Left kidney (tissue), 2 donors: ENCODE results near the gene NXPE4. TPM values are rescaled to one million over a fixed set of nuclear protein-coding genes. Genes with fewer than 3 reads are reported as not detected.
"Not testable (repeated sequence)": the region's sequence is repeated elsewhere in the genome, so short reads cannot be mapped to it uniquely, and the experiment has no call there.

Source experiments
- DNase-seq: peaks from one replicate; pipeline ENCODE4 v3.0.0-alpha.2; 2013
- polyA plus RNA-seq: library from polyadenylated mRNA; unstranded; fragments of 120-200 nt; gene quantifications from one replicate; pipeline ENCODE4 v1.2.1, GENCODE V29; 2013; ENCODE audit not compliant: insufficient read length

NXPE4 gene
- polyA plus RNA-seq, 1 donor: not detected

DNA sequence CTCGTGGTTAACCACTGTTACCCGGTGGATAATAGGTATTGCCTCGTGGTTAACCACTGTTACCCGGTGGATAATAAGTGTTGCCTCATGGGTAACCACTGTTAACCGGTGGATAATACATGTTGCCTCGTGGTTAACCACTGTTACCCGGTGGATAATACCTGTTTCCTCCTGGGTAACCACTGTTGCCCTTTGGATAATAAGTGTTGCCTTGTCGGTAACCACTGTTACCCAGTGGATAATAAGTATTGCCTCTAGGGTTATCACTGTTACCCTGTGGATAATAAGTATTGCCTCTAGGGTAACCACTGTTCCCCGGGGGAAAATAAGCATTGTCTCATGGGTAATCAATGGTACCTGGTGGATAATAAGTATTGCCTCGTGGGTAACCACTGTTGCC, 15.0 kb upstream of the NXPE4 start:
- no peak for DNase-seq

DNA sequence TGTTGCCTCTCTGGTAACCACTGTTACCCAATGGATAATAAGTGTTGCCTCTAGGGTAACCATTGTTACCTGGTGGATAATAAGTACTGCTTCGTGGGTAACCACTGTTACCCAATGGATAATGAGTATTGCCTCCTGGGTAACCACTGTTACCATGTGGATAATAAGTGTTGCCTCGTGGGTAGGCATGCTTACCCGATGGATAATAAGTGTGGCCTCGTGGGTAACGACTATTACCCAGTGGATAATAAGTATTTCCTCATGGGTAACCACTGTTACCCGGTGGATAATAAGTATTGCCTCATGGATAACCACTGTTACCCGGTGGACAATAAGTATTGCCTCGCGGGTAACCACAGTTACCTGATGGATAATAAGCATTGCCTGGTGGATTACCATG, 13.8 kb upstream of the NXPE4 start:
- no peak for DNase-seq

DNA sequence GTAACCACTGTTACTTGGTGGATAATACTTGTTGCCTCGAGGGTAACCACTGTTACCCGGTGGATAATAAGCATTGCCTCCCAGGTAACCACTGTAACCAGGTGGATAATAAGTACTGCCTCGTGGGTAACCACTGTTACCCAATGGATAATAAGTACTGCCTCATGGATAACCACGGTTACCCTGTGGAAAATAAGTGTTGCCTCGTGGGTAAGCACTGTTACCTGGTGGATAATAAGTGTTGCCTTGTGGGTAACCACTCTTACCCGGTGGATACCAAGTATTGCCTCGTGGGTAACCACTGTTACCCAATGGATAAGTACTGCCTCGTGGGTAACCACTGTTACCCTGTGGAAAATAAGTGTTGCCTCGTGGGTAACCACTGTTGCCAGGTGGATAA, 13.0 kb upstream of the NXPE4 start:
- not testable (repeated sequence) for DNase-seq

DNA sequence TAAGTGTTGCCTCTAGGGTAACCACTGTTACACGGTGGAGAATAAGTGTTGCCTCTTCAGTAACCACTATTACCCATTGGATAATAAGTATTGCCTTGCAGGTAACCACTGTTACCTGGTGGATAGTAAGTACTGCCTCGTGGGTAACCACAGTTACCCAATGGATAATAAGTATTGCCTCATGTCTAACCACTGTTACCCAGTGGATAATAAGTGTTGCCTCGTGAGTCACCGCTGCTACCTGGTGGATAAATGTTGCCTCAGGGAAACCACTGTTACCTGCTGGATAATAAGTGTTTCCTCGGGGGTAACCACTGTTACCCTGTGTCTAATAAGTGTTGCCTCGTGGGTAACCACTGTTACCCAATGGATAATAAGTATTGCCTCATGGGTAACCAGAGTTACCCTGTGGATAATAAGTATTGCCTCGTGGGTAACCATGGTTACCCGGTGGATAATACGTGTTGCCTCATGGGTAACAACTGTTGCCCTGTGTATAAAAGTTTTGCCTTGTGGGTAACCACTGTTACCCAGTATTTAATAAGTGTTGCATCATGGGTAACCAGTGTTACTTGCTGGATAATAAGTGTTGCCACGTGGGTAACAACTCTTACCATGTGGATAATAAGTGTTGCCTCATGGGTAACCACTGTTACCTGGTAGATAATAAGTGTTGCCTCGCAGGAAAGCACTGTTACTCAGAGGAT, 12.3 kb upstream of the NXPE4 start:
- no peak for DNase-seq

DNA sequence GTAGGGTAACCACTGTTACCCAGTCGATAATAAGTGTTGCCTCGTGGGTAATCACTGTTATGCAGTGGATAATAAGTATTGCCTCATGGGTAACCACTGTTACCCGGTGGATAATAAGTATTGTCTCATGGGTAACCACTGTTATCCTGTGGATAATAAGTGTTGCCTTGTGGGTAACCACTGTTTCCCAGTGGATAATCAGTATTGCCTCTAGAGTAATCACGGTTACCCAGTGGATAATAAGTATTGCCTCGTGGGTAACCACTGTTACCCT, 11.2 kb upstream of the NXPE4 start:
- not testable (repeated sequence) for DNase-seq

DNA sequence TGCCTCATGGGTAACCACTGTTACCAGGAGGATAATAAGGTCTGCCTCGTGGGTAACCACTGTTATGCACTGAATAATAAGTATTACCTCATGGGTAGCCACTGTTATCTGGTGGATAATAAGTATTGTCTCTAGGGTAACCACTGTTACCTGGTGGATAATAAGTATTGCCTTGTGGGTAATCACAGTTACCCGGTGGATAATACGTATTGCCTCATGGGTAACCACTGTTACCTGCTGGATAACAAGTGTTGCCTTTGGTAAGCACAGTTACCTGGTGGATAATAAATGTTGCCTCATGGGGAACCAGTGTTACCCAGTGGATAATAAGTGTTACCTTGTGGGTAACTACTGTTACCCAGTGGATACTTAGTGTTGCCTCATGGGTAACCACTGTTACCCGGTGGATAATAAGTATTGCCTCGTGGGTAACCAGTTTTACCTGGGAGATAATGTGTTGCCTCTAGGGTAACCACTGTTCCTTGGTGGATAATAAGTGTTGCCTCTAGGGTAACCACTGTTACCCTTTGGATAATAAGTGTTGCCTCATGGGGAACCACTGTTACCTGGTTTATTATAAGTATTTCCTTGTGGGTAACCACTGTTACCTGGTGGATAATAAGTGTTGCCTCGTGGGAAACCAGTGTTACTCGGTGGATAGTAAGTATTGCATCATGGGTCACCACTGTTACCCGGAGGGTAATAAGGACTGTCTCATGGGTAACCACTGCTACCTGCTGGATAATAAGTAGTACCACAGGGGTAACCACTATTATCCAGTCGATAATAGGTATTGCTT, 10.6 kb upstream of the NXPE4 start:
- no peak for DNase-seq

DNA sequence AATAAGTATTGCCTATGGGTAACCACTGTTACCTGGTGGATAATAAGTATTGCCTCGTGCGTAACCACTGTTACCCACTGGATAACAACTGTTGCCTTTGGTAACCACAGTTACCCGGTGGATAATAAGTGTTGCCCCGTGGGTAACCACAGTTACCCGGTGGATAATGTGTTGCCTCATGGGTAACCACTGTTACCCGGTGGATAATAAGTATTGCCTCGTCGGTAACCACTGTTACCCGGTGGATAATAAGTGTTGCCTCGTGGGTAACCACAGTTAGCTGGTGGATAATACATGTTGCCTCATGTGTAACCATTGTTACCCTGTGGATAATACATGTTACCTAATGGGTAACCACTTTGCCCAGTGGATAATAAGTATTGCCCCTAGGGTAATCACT, 9.8 kb upstream of the NXPE4 start:
- no peak for DNase-seq

DNA sequence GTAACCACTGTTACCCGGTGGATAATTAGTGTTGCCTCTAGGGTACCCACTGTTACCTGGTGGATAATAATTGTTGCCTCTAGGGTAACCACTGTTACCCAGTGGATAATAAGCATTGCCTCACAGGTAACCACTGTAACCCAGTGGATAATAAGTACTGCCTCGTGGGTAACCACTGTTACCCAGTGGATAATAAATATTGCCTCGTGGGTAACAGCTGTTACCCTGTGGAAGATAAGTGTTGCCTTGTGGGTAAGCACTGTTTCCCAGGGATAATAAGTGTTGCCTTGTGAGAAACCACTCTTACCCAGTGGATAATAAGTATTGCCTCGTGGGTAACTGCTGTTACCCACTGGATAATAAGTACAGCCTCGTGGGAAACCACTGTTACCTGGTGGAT, 9.3 kb upstream of the NXPE4 start:
- DNase-seq: no peak

DNA sequence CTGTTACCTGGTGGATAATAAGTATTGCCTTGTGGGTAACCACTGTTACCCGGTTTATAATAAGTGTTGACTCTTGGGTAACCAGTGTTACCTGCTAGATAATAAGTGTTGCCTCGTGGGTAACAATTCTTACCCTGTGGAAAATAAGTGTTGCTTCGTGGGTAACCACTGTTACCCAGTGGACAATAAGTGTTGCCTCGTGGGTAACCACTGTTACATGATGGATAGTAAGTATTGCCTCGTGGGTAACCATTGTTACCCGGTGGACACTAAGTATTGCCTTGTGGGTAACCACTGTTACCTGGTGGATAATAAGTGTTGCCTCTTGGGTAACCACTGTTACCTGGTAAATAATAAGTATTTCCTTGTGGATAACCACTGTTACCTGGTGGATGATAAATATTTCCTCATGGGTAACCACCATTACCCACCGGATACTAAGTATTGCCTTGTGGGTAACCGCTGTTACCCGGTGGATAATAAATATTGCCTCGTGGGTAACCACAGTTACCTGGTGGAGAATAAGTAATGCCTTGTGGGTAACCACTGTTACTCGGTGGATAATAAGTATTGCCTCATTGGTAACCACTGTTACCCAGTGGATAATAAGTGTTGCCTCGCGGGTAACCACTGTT, 8.7 kb upstream of the NXPE4 start:
- no peak for DNase-seq

DNA sequence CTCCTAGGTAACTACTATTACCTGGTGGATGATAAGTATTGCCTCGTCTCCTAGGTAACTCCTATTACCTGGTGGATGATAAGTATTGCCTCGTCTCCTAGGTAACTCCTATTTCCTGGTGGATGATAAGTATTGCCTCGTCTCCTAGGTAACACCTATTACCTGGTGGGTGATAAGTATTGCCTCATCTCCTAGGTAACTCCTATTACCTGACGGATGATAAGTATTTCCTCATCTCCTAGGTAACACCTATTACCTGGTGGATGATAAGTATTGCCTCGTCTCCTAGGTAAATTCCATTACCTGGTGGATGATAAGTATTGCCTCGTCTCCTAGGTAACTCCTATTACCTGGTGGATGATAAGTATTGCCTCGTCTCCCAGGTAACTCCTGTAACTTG, 7.6 kb upstream of the NXPE4 start:
- not testable (repeated sequence) for DNase-seq

DNA sequence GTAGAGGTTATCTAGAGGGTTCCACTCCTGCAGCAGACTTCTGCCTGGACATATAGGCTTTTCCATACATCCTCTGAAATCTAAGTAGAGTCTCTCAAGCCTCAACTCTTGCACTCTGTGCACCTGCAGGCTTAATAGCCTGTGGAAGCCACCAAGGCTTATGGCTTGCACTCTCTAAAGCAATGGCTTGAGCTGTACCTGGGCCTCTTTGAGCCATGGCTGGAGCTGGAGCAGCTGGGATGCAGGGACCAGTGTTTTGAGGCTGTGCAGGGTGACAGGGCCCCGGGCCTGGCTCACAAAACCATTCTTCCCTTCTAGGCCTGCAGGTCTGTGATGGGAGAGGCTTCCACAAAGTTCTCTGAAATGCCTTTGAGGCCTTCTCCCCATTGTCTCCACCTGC, 2.9 kb upstream of the NXPE4 start:
- no peak for DNase-seq

DNA sequence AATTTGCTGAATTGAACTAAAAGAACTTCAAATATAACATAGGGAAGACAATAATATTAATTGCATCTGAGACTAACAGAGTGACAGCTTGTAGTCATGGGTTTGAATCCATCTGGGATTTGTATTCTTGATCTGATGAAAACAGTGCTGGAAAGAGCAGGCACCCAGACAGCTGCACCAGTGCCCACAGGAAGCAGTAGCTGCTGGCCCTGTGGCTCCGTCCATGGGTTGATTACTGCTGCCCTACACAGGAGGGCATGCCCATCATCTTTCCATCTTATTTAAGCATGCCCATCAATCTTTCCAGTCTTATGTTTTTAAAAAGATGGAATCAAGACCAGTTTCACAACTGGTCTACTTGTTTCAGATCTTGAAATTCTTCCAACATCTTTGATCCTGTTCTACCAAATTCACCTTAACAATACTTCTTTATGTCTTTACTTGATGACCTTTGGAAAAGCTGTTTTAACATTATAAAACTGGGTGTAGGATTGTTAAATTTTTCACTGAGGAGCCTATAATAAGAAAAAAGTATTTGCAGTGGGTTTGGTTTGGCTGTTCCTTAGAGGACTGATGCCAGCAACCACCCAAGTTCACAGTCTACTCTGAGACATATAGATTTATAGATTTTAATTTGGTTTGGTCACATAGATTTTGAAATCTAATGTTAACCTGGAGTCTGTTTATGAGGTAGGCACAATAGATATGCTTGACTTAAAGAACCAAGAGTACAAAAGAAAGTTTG, 761 bp upstream of the NXPE4 start:
- DNase-seq: no peak

DNA sequence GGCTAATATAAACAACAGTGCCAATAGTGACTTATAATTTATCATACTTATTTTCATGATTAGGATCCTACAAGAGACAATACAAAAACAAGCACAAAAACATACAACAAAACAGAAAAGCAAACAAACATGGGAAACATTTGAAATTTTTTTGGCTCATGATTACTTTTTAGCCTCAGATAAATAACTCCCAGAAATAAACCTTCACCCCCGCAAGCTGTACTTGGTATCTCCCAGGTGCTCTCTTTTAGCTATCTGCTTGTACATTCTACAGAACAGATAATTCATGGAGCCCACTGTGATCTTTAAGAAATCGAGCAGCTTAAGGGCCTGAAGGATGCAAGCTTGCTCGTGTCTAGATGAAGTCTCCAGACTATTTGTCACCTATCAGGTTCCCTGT, 883 bp downstream of the NXPE4 start:
- no peak for DNase-seq

DNA sequence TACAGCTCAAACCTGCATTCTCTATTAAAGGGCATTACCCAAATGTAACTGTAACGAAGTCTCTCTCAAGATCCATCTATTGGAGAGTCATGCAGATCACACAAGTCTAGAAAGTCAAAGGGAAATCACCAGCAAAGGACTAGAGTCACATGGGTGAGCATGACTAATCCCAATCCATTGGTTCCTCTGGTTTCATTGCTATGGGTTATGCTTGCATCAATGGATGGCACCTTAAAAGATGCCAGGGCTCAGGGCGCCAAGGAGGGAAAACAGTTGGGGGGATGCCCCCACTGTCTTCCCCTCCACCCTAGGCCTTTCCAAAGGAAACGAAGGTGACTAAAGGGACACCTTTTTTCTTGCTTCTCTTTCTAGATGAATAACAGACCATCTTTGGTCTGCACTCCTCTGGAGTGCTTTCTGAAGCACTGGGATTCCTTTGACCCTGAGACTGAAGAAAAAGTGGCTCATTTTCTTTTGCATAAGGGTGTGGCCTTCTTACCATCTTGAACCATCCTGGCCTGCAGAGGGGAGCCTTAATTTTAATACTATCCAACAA, 8.1 kb downstream of the NXPE4 start:
- DNase-seq: no peak

DNA sequence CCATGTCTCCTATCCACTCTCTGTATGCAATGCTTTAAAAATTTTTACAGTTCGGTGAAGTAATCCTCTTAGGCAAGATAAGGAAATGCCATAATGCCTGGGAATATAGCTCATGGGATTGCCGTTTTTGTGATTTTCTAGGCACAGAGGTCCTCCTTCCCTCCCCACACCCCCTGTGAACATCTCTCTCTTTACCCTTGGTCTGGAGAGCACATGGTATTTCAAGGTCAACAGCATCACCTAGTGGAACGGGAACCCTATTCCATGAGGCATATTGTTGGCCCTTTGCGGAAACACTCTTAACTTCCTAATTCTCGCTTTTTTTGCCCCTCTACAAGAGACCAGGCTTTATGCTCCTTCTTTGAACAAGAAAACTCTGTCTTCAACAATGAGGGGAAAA, 8.8 kb downstream of the NXPE4 start:
- no peak for DNase-seq

DNA sequence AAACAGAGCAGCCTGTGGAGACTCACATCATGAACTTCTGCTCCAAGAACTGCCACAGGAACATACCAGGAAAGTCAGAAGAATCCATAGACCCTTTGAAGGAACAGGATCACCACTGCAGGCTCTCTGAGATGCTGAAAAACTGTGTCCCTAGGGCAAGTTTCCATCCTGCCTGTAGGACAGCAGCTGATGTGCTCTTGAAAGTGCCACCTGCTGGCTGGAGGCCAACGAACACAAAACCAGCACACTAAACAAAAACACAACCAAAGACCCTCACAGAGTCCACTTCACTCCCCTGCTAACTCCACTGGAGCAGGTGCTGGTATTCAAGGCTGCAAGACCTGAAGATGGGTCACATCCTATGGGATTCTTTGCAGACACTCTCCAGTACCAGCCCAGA, 23.9 kb downstream of the NXPE4 start:
- no peak for DNase-seq

DNA sequence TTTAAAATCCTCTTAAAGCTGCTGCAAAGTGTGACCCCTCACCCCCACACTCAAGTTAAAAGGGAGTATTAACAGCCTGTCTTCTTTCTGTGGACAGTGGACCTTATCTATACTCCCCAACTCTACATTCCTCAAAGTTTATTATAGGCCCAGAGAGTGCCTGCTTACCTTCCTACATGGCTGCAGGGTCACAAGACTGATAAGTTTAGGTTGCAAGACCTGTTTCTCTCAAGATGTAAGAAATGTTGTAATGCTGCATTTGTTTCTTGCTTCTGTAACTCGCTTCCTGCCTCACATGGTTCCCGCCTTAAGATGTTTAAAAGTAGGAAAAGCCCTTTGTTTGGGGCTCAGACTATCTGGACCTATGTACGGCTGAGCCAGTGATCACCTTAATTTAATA, 25.8 kb downstream of the NXPE4 start:
- no peak for DNase-seq

DNA sequence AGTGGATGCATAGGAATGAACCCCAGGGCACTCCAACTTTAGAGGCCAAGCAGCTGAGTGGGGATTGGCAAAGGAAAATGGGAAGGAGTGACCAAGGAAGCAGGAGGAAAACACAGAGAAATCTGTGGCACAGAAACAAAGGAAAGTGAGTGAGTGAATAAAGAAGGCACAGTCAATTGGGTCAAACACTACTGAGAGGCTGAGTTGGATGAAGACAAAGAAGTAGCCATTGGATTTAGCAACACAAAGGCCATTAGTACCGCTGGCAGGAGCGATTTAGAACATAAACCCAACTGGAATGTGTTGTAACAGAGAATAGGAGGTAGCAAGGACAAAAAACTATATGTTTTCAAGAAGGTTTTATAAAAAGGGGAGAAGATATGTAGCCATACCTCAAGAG, 29.3 kb downstream of the NXPE4 start:
- DNase-seq: no peak

DNA sequence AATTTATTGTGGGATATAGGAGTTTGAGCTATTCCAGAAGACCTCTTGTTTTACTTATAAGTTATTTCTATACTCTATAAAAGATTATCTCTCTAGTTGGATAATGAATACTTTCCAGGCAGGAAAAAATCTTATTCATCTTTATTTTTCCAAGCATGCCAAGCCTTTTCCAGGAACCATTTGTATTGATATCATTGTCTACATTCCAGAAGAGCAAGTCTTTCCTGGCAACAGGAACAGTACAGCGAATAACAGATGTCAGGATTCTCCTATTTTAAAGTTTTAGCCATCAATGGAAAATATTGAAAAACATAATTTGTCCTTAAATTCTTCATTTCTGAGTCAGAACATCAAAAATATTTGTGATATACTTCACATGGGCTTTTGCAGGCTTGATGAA, 30.8 kb downstream of the NXPE4 start:
- DNase-seq: no peak

DNA sequence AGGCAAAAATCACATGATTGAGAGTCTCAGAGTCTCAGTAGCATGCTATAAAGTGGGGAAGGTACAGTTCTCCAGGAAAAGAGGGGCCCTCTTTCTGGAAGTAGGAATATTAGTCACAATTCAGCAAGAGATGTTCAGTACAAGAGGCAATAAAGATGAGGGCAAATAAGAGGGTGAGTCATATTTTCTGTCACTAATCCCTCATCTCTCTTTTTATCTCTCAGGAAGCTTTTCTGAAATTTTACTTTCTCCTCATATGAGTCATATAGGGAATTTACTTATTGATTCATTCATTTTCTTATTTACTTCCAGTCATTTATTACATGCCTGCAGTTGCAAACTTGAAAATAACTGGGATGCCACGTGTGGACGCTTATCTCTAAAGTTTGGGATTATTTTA, 32.5 kb downstream of the NXPE4 start:
- DNase-seq: no peak

DNA sequence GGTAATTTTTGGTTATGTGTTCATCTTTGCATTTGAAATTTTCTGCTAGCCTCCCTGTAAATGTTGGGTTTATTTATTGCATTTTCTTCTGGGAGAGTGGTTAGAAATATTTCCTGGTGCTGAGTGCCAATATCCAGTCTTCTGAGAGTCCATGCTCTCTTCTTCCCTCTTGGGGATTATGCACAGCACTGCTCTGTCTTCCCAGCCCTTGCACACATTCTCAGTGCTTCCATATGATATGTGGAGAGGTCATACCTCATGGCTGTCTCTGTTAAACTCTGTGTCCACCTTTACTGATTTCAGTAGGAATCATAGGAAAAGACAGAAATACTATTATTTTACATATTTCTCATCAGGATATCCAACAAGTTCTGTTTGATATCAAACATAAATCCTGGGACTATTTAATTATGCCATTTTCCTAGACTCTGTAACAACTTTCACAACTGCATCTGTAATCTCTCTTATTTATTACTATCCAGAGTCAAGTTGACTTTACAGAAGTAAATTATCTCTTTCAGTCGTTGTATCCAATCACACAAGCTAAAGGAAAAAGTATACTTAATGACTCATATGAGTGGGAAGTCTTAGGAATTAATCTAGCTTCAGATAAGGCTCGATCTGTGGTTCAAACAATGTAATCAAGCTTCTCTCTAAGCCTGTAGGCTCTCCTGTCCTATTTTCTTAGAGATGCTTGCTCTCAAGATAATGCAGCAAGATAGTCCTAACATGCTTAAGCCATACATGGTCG, 33.2 kb downstream of the NXPE4 start:
- no peak for DNase-seq
